ENCODE data around the gene SCN3B.

DNA sequence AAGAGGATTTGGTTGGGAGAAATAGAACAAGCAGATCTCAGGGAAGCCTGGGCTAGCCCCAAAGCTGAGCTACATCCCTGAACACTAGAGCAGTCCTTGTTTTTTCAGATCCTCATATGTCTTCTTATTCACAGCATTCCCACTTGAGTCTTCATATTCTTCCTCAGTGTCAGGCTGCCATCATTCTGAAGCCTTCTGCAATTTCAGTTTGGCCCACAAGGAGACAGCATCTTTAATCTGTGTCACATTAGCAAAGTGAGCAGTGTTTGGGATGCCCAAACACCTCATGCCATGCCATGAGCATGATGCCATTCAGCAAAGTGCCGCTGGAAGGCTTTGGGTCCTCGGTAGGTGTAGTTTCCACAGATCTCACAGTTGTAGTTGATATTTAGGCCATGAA, 56.6 kb downstream of the SCN3B start:
- TF ChIP-seq EP300 (IDR thresholded peaks at IDR 0.05; ENCODE audit: low read depth) (no peak), POLR2A (IDR thresholded peaks at IDR 0.05) (no peak), POLR2AphosphoS5 (IDR thresholded peaks at IDR 0.05) (no peak)
- TF ChIP-seq, protein P1, sequence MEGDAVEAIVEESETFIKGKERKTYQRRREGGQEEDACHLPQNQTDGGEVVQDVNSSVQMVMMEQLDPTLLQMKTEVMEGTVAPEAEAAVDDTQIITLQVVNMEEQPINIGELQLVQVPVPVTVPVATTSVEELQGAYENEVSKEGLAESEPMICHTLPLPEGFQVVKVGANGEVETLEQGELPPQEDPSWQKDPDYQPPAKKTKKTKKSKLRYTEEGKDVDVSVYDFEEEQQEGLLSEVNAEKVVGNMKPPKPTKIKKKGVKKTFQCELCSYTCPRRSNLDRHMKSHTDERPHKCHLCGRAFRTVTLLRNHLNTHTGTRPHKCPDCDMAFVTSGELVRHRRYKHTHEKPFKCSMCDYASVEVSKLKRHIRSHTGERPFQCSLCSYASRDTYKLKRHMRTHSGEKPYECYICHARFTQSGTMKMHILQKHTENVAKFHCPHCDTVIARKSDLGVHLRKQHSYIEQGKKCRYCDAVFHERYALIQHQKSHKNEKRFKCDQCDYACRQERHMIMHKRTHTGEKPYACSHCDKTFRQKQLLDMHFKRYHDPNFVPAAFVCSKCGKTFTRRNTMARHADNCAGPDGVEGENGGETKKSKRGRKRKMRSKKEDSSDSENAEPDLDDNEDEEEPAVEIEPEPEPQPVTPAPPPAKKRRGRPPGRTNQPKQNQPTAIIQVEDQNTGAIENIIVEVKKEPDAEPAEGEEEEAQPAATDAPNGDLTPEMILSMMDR (IDR thresholded peaks at IDR 0.05), result no peak
